HepG2 (cell line): ENCODE results near the gene RSL1D1. TPM values are rescaled to one million over a fixed set of nuclear protein-coding genes. Genes with fewer than 3 reads are reported as not detected.

Experiments used
- ARNTL ChIP-seq: sonication (generic); formaldehyde crosslinking; IDR thresholded peaks from 2 replicates; pipeline ENCODE4 v1.4.0; 2020; ENCODE audit warnings: mild to moderate bottlenecking, missing genetic modification reagents
- ELF4 ChIP-seq: sonication (generic); formaldehyde crosslinking; IDR thresholded peaks from 2 replicates; pipeline ENCODE4 v1.5.0; 2020; ENCODE audit warnings: missing genetic modification reagents, mild to moderate bottlenecking, moderate library complexity, borderline replicate concordance
- MXI1 ChIP-seq: IDR thresholded peaks from 3 replicates; pipeline ENCODE4 v1.6.1; 2012; ENCODE audit warnings: low read depth, low read length, inconsistent platforms, borderline replicate concordance
- RNF2 ChIP-seq: fragments of 450-650 bp; conservative IDR thresholded peaks from 2 replicates; pipeline ENCODE4 v1.6.1; 2016; ENCODE audit warnings: low read depth
- SKI ChIP-seq: fragments of 450-650 bp; IDR thresholded peaks from one replicate; pipeline ENCODE4 v1.6.1; 2018; ENCODE audit warnings: mild to moderate bottlenecking; ENCODE audit not compliant: partially characterized antibody
- TRAFD1 ChIP-seq: sonication (generic); formaldehyde crosslinking; IDR thresholded peaks from 2 replicates; pipeline ENCODE4 v1.5.1; 2020; ENCODE audit warnings: missing genetic modification reagents, mild to moderate bottlenecking, borderline replicate concordance
- ZFP36L1 ChIP-seq: sonication (generic); formaldehyde crosslinking; IDR thresholded peaks from 2 replicates; pipeline ENCODE4 v1.8.0; 2022; ENCODE audit warnings: mild to moderate bottlenecking, missing genetic modification reagents, moderate library complexity
- ZNF234 ChIP-seq: sonication (generic); formaldehyde crosslinking; conservative IDR thresholded peaks from 2 replicates; pipeline ENCODE4 v1.5.1; 2020; ENCODE audit warnings: mild to moderate bottlenecking, missing genetic modification reagents
- ZNF414 ChIP-seq: sonication (generic); formaldehyde crosslinking; IDR thresholded peaks from 2 replicates; pipeline ENCODE4 v1.5.0; 2020; ENCODE audit warnings: missing genetic modification reagents
- ZNF589 ChIP-seq: sonication (generic); formaldehyde crosslinking; conservative IDR thresholded peaks from 2 replicates; pipeline ENCODE4 v1.8.0; 2022; ENCODE audit warnings: mild to moderate bottlenecking, moderate library complexity, missing genetic modification reagents
- ZSCAN12 ChIP-seq: sonication (generic); formaldehyde crosslinking; IDR thresholded peaks from 2 replicates; pipeline ENCODE4 v1.9.0; 2021; ENCODE audit warnings: mild to moderate bottlenecking, missing genetic modification reagents
- polyA plus RNA-seq, 8 experiments: library from polyadenylated mRNA; depleted of rRNA in 3 of 8; stranded (reverse) in 7 of 8; unstranded in 1 of 8; fragments of >200 nt; fragmentation: Illumina TruSeq in 4 of 8; extraction: Trizol in 4 of 8; gene quantifications; 2 replicates each; pipeline versions ENCODE4 v1.2.1 to v1.2.3, GENCODE V29; 2011 to 2016; ENCODE audit warnings: low read depth in 4 of 8, missing spikeins in 1 of 8, mixed read lengths in 1 of 8; ENCODE audit not compliant: insufficient read depth in 1 of 8
- total RNA-seq, 5 experiments: library from RNA; depleted of rRNA; stranded (reverse); fragments of >200 nt; fragmentation: Illumina TruSeq; extraction: Trizol; gene quantifications; 2 replicates each; pipeline ENCODE4 v1.2.3, GENCODE V29; 2016; ENCODE audit warnings: low read depth in 1 of 5
- TF ChIP-seq, protein P1 (sequence below): sonication (generic); formaldehyde crosslinking; IDR thresholded peaks from 2 replicates; pipeline ENCODE4 v1.9.0; 2021; ENCODE audit warnings: mild to moderate bottlenecking, missing genetic modification reagents
- TF ChIP-seq, protein P2 (sequence below), 2 experiments: fragments of 450-650 bp in 1 of 2; sonication (generic) in 1 of 2; formaldehyde crosslinking; IDR thresholded peaks; 2 replicates each; pipeline versions ENCODE4 v1.5.0 to v1.8.0; 2020 to 2022; ENCODE audit warnings: mild to moderate bottlenecking in 1 of 2, missing genetic modification reagents in 1 of 2
- TF ChIP-seq, protein P3 (sequence below): sonication (generic); formaldehyde crosslinking; IDR thresholded peaks from 2 replicates; pipeline ENCODE4 v1.8.0; 2022; ENCODE audit warnings: mild to moderate bottlenecking, missing genetic modification reagents; ENCODE audit not compliant: insufficient replicate concordance

RSL1D1 gene
- total and polyA plus RNA-seq, 2 of the 13 experiments (the other 11 are each of a cell fraction or from before 2014, with no cell fraction given), result 187 to 343 TPM

DNA sequence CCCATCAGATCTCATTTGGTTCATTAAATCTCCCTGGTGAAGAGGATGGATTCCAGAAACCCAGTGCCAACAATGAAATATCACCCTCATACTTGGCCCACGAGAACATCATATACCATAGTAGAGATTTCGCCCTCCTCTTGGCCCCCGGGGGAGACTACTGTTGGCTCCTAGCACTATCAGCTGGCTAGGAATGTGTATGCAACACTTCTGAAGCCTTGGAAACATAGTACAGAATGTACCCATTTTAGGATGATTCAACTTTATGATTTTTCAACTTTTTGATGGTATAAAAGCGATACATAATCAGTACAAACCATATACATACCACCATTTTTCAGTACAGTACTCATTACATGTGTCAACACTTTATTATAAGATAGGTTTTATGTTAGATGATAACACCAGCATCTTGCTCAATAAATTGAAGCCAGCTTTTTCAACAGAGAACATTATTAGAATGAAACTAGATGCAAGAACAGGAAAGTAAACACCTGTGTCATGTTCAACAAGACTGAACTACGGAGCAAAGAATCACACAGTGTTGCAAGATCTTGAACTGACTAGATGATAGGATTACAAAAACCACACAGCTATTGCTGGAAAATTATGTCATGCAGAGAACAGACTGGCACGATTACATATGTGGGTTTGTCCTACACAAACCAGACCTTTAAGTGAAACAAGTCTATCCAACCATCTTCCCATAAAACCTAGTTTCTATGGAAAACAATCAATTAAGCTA lies 17.2 kb downstream of the RSL1D1 start (continued):
- TF ChIP-seq, protein P1, sequence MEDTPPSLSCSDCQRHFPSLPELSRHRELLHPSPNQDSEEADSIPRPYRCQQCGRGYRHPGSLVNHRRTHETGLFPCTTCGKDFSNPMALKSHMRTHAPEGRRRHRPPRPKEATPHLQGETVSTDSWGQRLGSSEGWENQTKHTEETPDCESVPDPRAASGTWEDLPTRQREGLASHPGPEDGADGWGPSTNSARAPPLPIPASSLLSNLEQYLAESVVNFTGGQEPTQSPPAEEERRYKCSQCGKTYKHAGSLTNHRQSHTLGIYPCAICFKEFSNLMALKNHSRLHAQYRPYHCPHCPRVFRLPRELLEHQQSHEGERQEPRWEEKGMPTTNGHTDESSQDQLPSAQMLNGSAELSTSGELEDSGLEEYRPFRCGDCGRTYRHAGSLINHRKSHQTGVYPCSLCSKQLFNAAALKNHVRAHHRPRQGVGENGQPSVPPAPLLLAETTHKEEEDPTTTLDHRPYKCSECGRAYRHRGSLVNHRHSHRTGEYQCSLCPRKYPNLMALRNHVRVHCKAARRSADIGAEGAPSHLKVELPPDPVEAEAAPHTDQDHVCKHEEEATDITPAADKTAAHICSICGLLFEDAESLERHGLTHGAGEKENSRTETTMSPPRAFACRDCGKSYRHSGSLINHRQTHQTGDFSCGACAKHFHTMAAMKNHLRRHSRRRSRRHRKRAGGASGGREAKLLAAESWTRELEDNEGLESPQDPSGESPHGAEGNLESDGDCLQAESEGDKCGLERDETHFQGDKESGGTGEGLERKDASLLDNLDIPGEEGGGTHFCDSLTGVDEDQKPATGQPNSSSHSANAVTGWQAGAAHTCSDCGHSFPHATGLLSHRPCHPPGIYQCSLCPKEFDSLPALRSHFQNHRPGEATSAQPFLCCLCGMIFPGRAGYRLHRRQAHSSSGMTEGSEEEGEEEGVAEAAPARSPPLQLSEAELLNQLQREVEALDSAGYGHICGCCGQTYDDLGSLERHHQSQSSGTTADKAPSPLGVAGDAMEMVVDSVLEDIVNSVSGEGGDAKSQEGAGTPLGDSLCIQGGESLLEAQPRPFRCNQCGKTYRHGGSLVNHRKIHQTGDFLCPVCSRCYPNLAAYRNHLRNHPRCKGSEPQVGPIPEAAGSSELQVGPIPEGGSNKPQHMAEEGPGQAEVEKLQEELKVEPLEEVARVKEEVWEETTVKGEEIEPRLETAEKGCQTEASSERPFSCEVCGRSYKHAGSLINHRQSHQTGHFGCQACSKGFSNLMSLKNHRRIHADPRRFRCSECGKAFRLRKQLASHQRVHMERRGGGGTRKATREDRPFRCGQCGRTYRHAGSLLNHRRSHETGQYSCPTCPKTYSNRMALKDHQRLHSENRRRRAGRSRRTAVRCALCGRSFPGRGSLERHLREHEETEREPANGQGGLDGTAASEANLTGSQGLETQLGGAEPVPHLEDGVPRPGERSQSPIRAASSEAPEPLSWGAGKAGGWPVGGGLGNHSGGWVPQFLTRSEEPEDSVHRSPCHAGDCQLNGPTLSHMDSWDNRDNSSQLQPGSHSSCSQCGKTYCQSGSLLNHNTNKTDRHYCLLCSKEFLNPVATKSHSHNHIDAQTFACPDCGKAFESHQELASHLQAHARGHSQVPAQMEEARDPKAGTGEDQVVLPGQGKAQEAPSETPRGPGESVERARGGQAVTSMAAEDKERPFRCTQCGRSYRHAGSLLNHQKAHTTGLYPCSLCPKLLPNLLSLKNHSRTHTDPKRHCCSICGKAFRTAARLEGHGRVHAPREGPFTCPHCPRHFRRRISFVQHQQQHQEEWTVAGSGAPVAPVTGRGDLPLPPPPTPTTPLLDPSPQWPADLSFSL (CRISPR knock-in tag), result peak; percentile 48; the same call in 1 of the 2 replicates
- TF ChIP-seq, protein P2, sequence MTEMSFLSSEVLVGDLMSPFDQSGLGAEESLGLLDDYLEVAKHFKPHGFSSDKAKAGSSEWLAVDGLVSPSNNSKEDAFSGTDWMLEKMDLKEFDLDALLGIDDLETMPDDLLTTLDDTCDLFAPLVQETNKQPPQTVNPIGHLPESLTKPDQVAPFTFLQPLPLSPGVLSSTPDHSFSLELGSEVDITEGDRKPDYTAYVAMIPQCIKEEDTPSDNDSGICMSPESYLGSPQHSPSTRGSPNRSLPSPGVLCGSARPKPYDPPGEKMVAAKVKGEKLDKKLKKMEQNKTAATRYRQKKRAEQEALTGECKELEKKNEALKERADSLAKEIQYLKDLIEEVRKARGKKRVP (CRISPR knock-in tag; IDR thresholded peaks at IDR 0.05), result peak in 1 of 2 experiments; percentile 87; a peak in 2 of 4 replicates
- TF ChIP-seq SKI (peak; percentile 71), ZFP36L1 (no peak), ZNF414 (CRISPR knock-in tag) (no peak), TRAFD1 (no peak), MXI1 (no peak), ARNTL (CRISPR knock-in tag) (no peak), ZSCAN12 (CRISPR knock-in tag) (no peak), ZNF589 (no peak), RNF2 (no peak), ELF4 (CRISPR knock-in tag) (no peak), ZNF234 (CRISPR knock-in tag) (no peak)
- TF ChIP-seq, protein P3, sequence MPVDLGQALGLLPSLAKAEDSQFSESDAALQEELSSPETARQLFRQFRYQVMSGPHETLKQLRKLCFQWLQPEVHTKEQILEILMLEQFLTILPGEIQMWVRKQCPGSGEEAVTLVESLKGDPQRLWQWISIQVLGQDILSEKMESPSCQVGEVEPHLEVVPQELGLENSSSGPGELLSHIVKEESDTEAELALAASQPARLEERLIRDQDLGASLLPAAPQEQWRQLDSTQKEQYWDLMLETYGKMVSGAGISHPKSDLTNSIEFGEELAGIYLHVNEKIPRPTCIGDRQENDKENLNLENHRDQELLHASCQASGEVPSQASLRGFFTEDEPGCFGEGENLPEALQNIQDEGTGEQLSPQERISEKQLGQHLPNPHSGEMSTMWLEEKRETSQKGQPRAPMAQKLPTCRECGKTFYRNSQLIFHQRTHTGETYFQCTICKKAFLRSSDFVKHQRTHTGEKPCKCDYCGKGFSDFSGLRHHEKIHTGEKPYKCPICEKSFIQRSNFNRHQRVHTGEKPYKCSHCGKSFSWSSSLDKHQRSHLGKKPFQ, result no peak
